Stimulated activated effector memory CD8-positive, alpha-beta T cell treated with anti-CD3 and anti-CD28 coated beads, Interleukin-12 subunit alpha, Interleukin-12 subunit beta, amount 100 ng/mL, for 72 hours (primary cell): ENCODE measurements around the gene OVOL3.

Experiments used
- ATAC-seq: fragments of 150-1000 bp; cut with Tn5 transposase; 2 replicates; pipeline ENCODE4 v1.10.0; 2021
- DNase-seq, 2 donors: peaks; one replicate each; pipeline ENCODE4 v3.0.0; 2021 to 2022; ENCODE audit warnings: low spot score in 2 of 2
- H3K27ac Mint-ChIP-seq: one replicate; pipeline ENCODE4 v1.8.0; 2022; ENCODE audit warnings: mild to moderate bottlenecking, mixed read lengths
- H3K36me3 Mint-ChIP-seq: one replicate; pipeline ENCODE4 v1.8.0; 2022; ENCODE audit warnings: mild to moderate bottlenecking, mixed read lengths
- H3K4me1 Mint-ChIP-seq: one replicate; pipeline ENCODE4 v1.8.0; 2022; ENCODE audit warnings: mixed read lengths
- H3K4me3 Mint-ChIP-seq: one replicate; pipeline ENCODE4 v1.8.0; 2022; ENCODE audit warnings: mild to moderate bottlenecking, mixed read lengths
- H3K9me3 Mint-ChIP-seq: one replicate; pipeline ENCODE4 v1.8.0; 2022; ENCODE audit warnings: mixed read lengths

The OVOL3 gene

DNA sequence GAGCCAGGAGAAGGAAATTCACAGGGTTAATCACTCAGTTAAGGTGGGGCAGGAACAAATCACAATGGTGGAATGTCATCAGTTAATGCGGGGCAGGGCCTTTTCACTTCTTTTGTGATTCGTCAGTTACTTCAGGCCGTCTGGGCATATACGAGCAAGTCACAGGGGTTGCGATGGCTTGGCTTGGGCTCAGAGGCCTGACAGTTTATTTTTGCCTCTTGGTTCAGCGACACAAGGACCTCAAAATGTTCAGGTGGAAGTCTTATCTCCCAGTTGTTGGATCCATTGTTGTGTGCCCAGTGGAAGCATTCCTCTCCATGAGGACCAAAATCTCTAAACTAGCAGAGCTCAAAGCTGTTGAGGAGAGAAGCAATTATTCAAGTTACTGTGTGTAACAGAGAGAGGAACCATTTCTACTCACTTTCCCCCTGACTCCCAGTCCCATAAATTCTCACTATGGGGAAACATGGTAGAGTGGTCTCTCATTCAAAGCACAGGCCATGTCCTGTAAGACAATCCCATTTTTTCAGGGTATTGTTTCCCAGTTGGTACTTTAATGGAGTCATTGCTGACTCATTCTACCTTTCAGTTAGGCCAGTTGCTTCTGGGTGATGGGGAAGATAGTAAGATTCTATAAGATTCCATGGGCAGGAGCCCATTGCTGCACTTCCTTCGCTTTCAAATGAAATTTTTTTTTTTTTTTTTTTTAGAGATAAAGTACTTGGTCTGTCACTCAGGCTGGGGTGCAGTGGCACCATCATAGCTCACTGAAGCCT is 50.1 kb downstream of the OVOL3 start:
- DNase-seq (no peak), ATAC-seq (no peak)
- Mint-ChIP-seq H3K27ac (peak overlapping the region; percentile 43), H3K4me1 (peaks cover 22% of the 10 kb centered on the region), H3K4me3 (no peak overlapping the region), H3K9me3 (no peaks in the 10 kb centered on the region), H3K36me3 (no peaks in the 10 kb centered on the region)
